WTC11 (cell line): ENCODE data around the gene CPNE1. TPM values are rescaled to one million over a fixed set of nuclear protein-coding genes. Genes with fewer than 3 reads are reported as not detected.

Experiments
- CBFB ChIP-seq: sonication (generic); formaldehyde crosslinking; IDR thresholded peaks from 2 replicates; pipeline ENCODE4 v1.8.1; 2022; ENCODE audit warnings: mild to moderate bottlenecking, low read depth, missing genetic modification reagents
- FOXK1 ChIP-seq: sonication (generic); formaldehyde crosslinking; IDR thresholded peaks from 2 replicates; pipeline ENCODE4 v1.8.0; 2022; ENCODE audit warnings: mild to moderate bottlenecking, moderate library complexity, missing genetic modification reagents
- GRHL2 ChIP-seq: fragments of 250-450 bp; sonication (Bioruptor Pico); IDR thresholded peaks from 2 replicates; pipeline ENCODE4 v1.8.0; 2022; ENCODE audit warnings: mild to moderate bottlenecking, moderate library complexity; ENCODE audit not compliant: insufficient replicate concordance, severe bottlenecking
- NFATC4 ChIP-seq: fragments of 250-450 bp; sonication (Bioruptor Pico); IDR thresholded peaks from 2 replicates; pipeline ENCODE4 v1.9.0; 2021; ENCODE audit warnings: mild to moderate bottlenecking
- NR3C1 ChIP-seq: sonication (generic); formaldehyde crosslinking; conservative IDR thresholded peaks from 2 replicates; pipeline ENCODE4 v1.8.1; 2023; ENCODE audit warnings: low read depth, mild to moderate bottlenecking, missing genetic modification reagents
- RELA ChIP-seq: sonication (generic); formaldehyde crosslinking; IDR thresholded peaks from 2 replicates; pipeline ENCODE4 v1.8.1; 2022; ENCODE audit warnings: missing genetic modification reagents, mild to moderate bottlenecking, borderline replicate concordance
- TCF7 ChIP-seq: sonication (generic); formaldehyde crosslinking; IDR thresholded peaks from 2 replicates; pipeline ENCODE4 v1.8.0; 2022; ENCODE audit warnings: mild to moderate bottlenecking, low read depth, missing genetic modification reagents, moderate library complexity
- TEAD4 ChIP-seq: sonication (generic); formaldehyde crosslinking; IDR thresholded peaks from 2 replicates; pipeline ENCODE4 v1.8.0; 2022; ENCODE audit warnings: mild to moderate bottlenecking, missing genetic modification reagents
- ZNF232 ChIP-seq: sonication (generic); formaldehyde crosslinking; IDR thresholded peaks from 2 replicates; pipeline ENCODE4 v1.8.0; 2022; ENCODE audit warnings: mild to moderate bottlenecking, missing genetic modification reagents
- ZNF317 ChIP-seq: sonication (generic); formaldehyde crosslinking; IDR thresholded peaks from 2 replicates; pipeline ENCODE4 v1.8.1; 2023; ENCODE audit warnings: low read depth, mild to moderate bottlenecking, moderate library complexity, missing genetic modification reagents, borderline replicate concordance
- ZNF396 ChIP-seq: fragments of 250-450 bp; sonication (Bioruptor Pico); IDR thresholded peaks from 2 replicates; pipeline ENCODE4 v1.8.0; 2021; ENCODE audit warnings: mild to moderate bottlenecking, moderate library complexity, borderline replicate concordance
- total RNA-seq: library from RNA; stranded (reverse); gene quantifications from 3 replicates; pipeline ENCODE4 v1.2.3, GENCODE V29; 2021
- TF ChIP-seq, protein P1 (sequence below): sonication (generic); formaldehyde crosslinking; IDR thresholded peaks from 2 replicates; pipeline ENCODE4 v1.8.0; 2022; ENCODE audit warnings: missing genetic modification reagents
- TF ChIP-seq, protein P2 (sequence below): sonication (generic); formaldehyde crosslinking; conservative IDR thresholded peaks from 2 replicates; pipeline ENCODE4 v1.8.1; 2023; ENCODE audit warnings: mild to moderate bottlenecking, low read depth, missing genetic modification reagents, moderate library complexity
- TF ChIP-seq, protein P3 (sequence below): fragments of 250-450 bp; sonication (Bioruptor Pico); IDR thresholded peaks from 2 replicates; pipeline ENCODE4 v1.9.0; 2021; ENCODE audit warnings: mild to moderate bottlenecking
- TF ChIP-seq, protein P4 (sequence below): fragments of 250-450 bp; sonication (Bioruptor Pico); IDR thresholded peaks from 2 replicates; pipeline ENCODE4 v1.9.0; 2021; ENCODE audit warnings: mild to moderate bottlenecking, borderline replicate concordance

The CPNE1 gene
- total RNA-seq, 1 experiment from 2014 or later: 312 TPM

DNA sequence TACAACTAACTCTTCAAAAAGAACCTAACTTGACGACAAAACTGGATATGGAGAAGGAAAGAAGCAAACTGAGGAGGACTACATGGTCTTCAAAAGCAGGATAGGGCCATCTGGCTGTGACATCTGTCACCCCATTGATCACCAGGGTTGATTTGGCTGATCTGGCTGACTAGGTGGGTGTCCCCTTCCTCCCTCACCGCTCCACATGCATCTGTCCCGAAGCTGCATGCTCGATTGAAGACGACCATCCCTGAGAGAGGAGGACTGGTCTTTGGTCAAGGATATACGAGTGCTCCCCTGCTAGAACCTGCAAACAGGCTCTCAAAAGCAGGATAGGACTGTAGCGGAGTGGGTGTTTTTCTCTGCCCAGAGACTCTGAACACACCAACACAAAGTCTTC lies 21.7 kb downstream of the CPNE1 start (continued):
- TF ChIP-seq, protein P1, sequence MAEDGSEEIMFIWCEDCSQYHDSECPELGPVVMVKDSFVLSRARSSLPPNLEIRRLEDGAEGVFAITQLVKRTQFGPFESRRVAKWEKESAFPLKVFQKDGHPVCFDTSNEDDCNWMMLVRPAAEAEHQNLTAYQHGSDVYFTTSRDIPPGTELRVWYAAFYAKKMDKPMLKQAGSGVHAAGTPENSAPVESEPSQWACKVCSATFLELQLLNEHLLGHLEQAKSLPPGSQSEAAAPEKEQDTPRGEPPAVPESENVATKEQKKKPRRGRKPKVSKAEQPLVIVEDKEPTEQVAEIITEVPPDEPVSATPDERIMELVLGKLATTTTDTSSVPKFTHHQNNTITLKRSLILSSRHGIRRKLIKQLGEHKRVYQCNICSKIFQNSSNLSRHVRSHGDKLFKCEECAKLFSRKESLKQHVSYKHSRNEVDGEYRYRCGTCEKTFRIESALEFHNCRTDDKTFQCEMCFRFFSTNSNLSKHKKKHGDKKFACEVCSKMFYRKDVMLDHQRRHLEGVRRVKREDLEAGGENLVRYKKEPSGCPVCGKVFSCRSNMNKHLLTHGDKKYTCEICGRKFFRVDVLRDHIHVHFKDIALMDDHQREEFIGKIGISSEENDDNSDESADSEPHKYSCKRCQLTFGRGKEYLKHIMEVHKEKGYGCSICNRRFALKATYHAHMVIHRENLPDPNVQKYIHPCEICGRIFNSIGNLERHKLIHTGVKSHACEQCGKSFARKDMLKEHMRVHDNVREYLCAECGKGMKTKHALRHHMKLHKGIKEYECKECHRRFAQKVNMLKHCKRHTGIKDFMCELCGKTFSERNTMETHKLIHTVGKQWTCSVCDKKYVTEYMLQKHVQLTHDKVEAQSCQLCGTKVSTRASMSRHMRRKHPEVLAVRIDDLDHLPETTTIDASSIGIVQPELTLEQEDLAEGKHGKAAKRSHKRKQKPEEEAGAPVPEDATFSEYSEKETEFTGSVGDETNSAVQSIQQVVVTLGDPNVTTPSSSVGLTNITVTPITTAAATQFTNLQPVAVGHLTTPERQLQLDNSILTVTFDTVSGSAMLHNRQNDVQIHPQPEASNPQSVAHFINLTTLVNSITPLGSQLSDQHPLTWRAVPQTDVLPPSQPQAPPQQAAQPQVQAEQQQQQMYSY: no peak
- TF ChIP-seq NR3C1 (CRISPR knock-in tag): no peak
- no peak for TF ChIP-seq TCF7 (CRISPR knock-in tag)
- no peak for TF ChIP-seq GRHL2 (CRISPR knock-in tag)
- no peak for TF ChIP-seq RELA (CRISPR knock-in tag)
- no peak for TF ChIP-seq NFATC4
- TF ChIP-seq, protein P2, sequence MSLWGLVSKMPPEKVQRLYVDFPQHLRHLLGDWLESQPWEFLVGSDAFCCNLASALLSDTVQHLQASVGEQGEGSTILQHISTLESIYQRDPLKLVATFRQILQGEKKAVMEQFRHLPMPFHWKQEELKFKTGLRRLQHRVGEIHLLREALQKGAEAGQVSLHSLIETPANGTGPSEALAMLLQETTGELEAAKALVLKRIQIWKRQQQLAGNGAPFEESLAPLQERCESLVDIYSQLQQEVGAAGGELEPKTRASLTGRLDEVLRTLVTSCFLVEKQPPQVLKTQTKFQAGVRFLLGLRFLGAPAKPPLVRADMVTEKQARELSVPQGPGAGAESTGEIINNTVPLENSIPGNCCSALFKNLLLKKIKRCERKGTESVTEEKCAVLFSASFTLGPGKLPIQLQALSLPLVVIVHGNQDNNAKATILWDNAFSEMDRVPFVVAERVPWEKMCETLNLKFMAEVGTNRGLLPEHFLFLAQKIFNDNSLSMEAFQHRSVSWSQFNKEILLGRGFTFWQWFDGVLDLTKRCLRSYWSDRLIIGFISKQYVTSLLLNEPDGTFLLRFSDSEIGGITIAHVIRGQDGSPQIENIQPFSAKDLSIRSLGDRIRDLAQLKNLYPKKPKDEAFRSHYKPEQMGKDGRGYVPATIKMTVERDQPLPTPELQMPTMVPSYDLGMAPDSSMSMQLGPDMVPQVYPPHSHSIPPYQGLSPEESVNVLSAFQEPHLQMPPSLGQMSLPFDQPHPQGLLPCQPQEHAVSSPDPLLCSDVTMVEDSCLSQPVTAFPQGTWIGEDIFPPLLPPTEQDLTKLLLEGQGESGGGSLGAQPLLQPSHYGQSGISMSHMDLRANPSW (CRISPR knock-in tag): no peak
- TF ChIP-seq, protein P3, sequence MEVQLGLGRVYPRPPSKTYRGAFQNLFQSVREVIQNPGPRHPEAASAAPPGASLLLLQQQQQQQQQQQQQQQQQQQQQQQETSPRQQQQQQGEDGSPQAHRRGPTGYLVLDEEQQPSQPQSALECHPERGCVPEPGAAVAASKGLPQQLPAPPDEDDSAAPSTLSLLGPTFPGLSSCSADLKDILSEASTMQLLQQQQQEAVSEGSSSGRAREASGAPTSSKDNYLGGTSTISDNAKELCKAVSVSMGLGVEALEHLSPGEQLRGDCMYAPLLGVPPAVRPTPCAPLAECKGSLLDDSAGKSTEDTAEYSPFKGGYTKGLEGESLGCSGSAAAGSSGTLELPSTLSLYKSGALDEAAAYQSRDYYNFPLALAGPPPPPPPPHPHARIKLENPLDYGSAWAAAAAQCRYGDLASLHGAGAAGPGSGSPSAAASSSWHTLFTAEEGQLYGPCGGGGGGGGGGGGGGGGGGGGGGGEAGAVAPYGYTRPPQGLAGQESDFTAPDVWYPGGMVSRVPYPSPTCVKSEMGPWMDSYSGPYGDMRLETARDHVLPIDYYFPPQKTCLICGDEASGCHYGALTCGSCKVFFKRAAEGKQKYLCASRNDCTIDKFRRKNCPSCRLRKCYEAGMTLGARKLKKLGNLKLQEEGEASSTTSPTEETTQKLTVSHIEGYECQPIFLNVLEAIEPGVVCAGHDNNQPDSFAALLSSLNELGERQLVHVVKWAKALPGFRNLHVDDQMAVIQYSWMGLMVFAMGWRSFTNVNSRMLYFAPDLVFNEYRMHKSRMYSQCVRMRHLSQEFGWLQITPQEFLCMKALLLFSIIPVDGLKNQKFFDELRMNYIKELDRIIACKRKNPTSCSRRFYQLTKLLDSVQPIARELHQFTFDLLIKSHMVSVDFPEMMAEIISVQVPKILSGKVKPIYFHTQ: no peak
- no peak for TF ChIP-seq CBFB (CRISPR knock-in tag)
- no peak for TF ChIP-seq FOXK1
- no peak for TF ChIP-seq ZNF232 (CRISPR knock-in tag)
- TF ChIP-seq, protein P4, sequence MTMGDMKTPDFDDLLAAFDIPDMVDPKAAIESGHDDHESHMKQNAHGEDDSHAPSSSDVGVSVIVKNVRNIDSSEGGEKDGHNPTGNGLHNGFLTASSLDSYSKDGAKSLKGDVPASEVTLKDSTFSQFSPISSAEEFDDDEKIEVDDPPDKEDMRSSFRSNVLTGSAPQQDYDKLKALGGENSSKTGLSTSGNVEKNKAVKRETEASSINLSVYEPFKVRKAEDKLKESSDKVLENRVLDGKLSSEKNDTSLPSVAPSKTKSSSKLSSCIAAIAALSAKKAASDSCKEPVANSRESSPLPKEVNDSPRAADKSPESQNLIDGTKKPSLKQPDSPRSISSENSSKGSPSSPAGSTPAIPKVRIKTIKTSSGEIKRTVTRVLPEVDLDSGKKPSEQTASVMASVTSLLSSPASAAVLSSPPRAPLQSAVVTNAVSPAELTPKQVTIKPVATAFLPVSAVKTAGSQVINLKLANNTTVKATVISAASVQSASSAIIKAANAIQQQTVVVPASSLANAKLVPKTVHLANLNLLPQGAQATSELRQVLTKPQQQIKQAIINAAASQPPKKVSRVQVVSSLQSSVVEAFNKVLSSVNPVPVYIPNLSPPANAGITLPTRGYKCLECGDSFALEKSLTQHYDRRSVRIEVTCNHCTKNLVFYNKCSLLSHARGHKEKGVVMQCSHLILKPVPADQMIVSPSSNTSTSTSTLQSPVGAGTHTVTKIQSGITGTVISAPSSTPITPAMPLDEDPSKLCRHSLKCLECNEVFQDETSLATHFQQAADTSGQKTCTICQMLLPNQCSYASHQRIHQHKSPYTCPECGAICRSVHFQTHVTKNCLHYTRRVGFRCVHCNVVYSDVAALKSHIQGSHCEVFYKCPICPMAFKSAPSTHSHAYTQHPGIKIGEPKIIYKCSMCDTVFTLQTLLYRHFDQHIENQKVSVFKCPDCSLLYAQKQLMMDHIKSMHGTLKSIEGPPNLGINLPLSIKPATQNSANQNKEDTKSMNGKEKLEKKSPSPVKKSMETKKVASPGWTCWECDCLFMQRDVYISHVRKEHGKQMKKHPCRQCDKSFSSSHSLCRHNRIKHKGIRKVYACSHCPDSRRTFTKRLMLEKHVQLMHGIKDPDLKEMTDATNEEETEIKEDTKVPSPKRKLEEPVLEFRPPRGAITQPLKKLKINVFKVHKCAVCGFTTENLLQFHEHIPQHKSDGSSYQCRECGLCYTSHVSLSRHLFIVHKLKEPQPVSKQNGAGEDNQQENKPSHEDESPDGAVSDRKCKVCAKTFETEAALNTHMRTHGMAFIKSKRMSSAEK (CRISPR knock-in tag): no peak
- TF ChIP-seq TEAD4: no peak
- no peak for TF ChIP-seq ZNF396 (CRISPR knock-in tag)
- TF ChIP-seq ZNF317 (CRISPR knock-in tag): no peak
